ENCODE measurements around the gene GALNS. TPM values are rescaled to one million over a fixed set of nuclear protein-coding genes. Genes with fewer than 3 reads are reported as not detected.

GALNS gene
- total RNA-seq, 1 experiment from 2014 or later, result 81.6 TPM

- TF ChIP-seq POLR2AphosphoS5 (IDR thresholded peaks at IDR 0.05; ENCODE audit: low read depth, low read length) (no peak), CTCF (IDR thresholded peaks at IDR 0.05) (no peak), SIN3A (IDR thresholded peaks at IDR 0.05; ENCODE audit: borderline replicate concordance, insufficient read depth, low read depth, low read length) (no peak), TCF7L2 (IDR thresholded peaks at IDR 0.05; ENCODE audit: low read depth, low read length) (no peak)
- TF ChIP-seq, protein P1, sequence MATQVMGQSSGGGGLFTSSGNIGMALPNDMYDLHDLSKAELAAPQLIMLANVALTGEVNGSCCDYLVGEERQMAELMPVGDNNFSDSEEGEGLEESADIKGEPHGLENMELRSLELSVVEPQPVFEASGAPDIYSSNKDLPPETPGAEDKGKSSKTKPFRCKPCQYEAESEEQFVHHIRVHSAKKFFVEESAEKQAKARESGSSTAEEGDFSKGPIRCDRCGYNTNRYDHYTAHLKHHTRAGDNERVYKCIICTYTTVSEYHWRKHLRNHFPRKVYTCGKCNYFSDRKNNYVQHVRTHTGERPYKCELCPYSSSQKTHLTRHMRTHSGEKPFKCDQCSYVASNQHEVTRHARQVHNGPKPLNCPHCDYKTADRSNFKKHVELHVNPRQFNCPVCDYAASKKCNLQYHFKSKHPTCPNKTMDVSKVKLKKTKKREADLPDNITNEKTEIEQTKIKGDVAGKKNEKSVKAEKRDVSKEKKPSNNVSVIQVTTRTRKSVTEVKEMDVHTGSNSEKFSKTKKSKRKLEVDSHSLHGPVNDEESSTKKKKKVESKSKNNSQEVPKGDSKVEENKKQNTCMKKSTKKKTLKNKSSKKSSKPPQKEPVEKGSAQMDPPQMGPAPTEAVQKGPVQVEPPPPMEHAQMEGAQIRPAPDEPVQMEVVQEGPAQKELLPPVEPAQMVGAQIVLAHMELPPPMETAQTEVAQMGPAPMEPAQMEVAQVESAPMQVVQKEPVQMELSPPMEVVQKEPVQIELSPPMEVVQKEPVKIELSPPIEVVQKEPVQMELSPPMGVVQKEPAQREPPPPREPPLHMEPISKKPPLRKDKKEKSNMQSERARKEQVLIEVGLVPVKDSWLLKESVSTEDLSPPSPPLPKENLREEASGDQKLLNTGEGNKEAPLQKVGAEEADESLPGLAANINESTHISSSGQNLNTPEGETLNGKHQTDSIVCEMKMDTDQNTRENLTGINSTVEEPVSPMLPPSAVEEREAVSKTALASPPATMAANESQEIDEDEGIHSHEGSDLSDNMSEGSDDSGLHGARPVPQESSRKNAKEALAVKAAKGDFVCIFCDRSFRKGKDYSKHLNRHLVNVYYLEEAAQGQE (IDR thresholded peaks at IDR 0.05; ENCODE audit: insufficient read depth in 1 of 2, low read depth in 2 of 2, low read length in 1 of 2), result no peak
- no TSS peak for BruUV-seq (replicated peaks)
- POLR2A ChIA-PET, result no interaction called here
- no peak for DNase-seq (ENCODE audit: low read depth, low spot score)
- intact Hi-C loops (cut with micrococcal nuclease; ENCODE audit: unreplicated experiment) (no loop called here), in situ Hi-C loops (cut with HindIII; ENCODE audit: low pct_unique_long_range_greater_than_20kb, low sequenced_read_pairs) (no loop called here)
- CTCF ChIA-PET, result no interaction called here
- Histone ChIP-seq H3K36me3 (ENCODE audit: control insufficient read depth, insufficient read depth, low read length) (no peaks in the 10 kb centered on the region), H3K27me3 (ENCODE audit: control insufficient read depth, insufficient read depth, low read length) (no peaks in the 10 kb centered on the region), H3K27ac (ENCODE audit: low read length) (no peak overlapping the region), H3K4me3 (ENCODE audit: low read depth in 2 of 2, low read length in 2 of 2) (no peak overlapping the region), H3K9me3 (ENCODE audit: control insufficient read depth, insufficient read depth, low read depth, low read length) (no peaks in the 10 kb centered on the region), H3K4me1 (ENCODE audit: control insufficient read depth, insufficient read depth, low read length) (no peaks in the 10 kb centered on the region)
- no peak for ATAC-seq
These were observed 18.3 kb upstream of the GALNS start for GRCh38 chr16:88874938-88875599.

GRCh38 chr16:88872650-88873331, 16.0 kb upstream of the GALNS start:
- ATAC-seq (peak; percentile 28; the same call in 1 of the 2 replicates), DNase-seq (ENCODE audit: low read depth, low spot score) (no peak)
- CTCF ChIA-PET, result no interaction called here
- TF ChIP-seq TCF7L2 (IDR thresholded peaks at IDR 0.05; ENCODE audit: low read depth, low read length) (no peak), SIN3A (IDR thresholded peaks at IDR 0.05; ENCODE audit: borderline replicate concordance, insufficient read depth, low read depth, low read length) (no peak), CTCF (IDR thresholded peaks at IDR 0.05) (no peak), POLR2AphosphoS5 (IDR thresholded peaks at IDR 0.05; ENCODE audit: low read depth, low read length) (no peak)
- TF ChIP-seq, protein P1 (IDR thresholded peaks at IDR 0.05; ENCODE audit: insufficient read depth in 1 of 2, low read depth in 2 of 2, low read length in 1 of 2), result no peak
- in situ Hi-C loops (cut with HindIII; ENCODE audit: low pct_unique_long_range_greater_than_20kb, low sequenced_read_pairs), result no loop called here
- Histone ChIP-seq H3K4me3 (ENCODE audit: low read depth in 2 of 2, low read length in 2 of 2) (no peak overlapping the region), H3K36me3 (ENCODE audit: control insufficient read depth, insufficient read depth, low read length) (no peaks in the 10 kb centered on the region), H3K27me3 (ENCODE audit: control insufficient read depth, insufficient read depth, low read length) (no peaks in the 10 kb centered on the region), H3K27ac (ENCODE audit: low read length) (no peak overlapping the region), H3K4me1 (ENCODE audit: control insufficient read depth, insufficient read depth, low read length) (no peaks in the 10 kb centered on the region), H3K9me3 (ENCODE audit: control insufficient read depth, insufficient read depth, low read depth, low read length) (no peaks in the 10 kb centered on the region)
- POLR2A ChIA-PET, result no interaction called here
- no TSS peak for BruUV-seq (replicated peaks)
- intact Hi-C loops (cut with micrococcal nuclease; ENCODE audit: unreplicated experiment), result no loop called here

All from Panc1 (cell line).